HCT116 (cell line): ENCODE measurements around the gene CAMK2G. TPM values are rescaled to one million over a fixed set of nuclear protein-coding genes. Genes with fewer than 3 reads are reported as not detected.
"Not testable (repeated sequence)": the region's sequence is repeated elsewhere in the genome, so short reads cannot be mapped to it uniquely, and the experiment has no call there.

ENCODE experiments used
- ATAC-seq: fragments of 200-7000 bp; cut with Tn5 transposase; 2 replicates; pipeline ENCODE4 v1.9.1; 2020; ENCODE audit warnings: mild to moderate bottlenecking, moderate library complexity
- BruUV-seq: library from RNA; stranded (reverse); fragments of 400-500 nt; replicated peaks from 2 replicates; lab custom pipeline; 2021; lab: Mats Ljungman, UMichigan
- CTCF ChIA-PET: fragments of 300-600 bp; sonication (Branson Sonifier 250); formaldehyde crosslinking; loops from one replicate; lab custom pipeline; 2021; ENCODE audit warnings: antibody characterized with exemption; lab: Charles Lee
- POLR2A ChIA-PET: fragments of 300-600, 350-600 bp; sonication (Branson Sonifier 250); formaldehyde crosslinking; loops from one replicate; lab custom pipeline; 2021; ENCODE audit warnings: antibody characterized with exemption; lab: Charles Lee
- RAD21 ChIA-PET, 2 experiments: fragments of 300-600 bp; sonication (Branson Sonifier 250); formaldehyde crosslinking; loops; one replicate each; lab custom pipeline; 2023; ENCODE audit warnings: low total read pairs in 2 of 2; ENCODE audit not compliant: uncharacterized antibody in 2 of 2, unreplicated experiment in 2 of 2, low non-redundant PET in 1 of 2; lab: Charles Lee
- DNase-seq: peaks from one replicate; pipeline ENCODE4 v3.0.0-alpha.2; 2010; ENCODE audit warnings: low read depth, low spot score
- H2AFZ ChIP-seq: fragments of 200-600 bp; shearing (Covaris generic), sonication (generic); 2 replicates; pipeline ENCODE4 v1.6.1; 2017; ENCODE audit warnings: low read depth, mixed run types, mixed read lengths, antibody characterized with exemption, low read length; ENCODE audit not compliant: poor library complexity, severe bottlenecking
- H3K27ac ChIP-seq: 2 replicates; pipeline ENCODE4 v1.5.1; 2012; ENCODE audit warnings: low read depth, low read length
- H3K27me3 ChIP-seq: fragments of 200-600 bp; sonication (generic); 2 replicates; pipeline ENCODE4 v1.6.1; 2016; ENCODE audit warnings: mixed run types, low read length, mixed read lengths; ENCODE audit not compliant: insufficient read depth
- H3K36me3 ChIP-seq, 2 experiments: fragments of 200-500 bp in 1 of 2; fragments of 200-600 bp in 1 of 2; sonication (Bioruptor generic) in 1 of 2; sonication (generic) in 1 of 2; 2 replicates each; pipeline versions ENCODE4 v1.5.1 to v1.6.1; 2014 to 2016; ENCODE audit warnings: low read length in 2 of 2, inconsistent platforms in 1 of 2, mixed read lengths in 1 of 2, mixed run types in 1 of 2; ENCODE audit not compliant: insufficient read depth in 2 of 2, control insufficient read depth in 1 of 2
- H3K4me1 ChIP-seq, 2 experiments: fragments of 200-600 bp in 1 of 2; sonication (generic) in 1 of 2; 2 replicates each; pipeline versions ENCODE4 v1.5.1 to v1.6.1; 2012 to 2017; ENCODE audit warnings: low read length in 2 of 2, inconsistent platforms in 1 of 2, mild to moderate bottlenecking in 1 of 2, mixed read lengths in 1 of 2, mixed run types in 1 of 2, moderate library complexity in 1 of 2; ENCODE audit not compliant: insufficient read depth in 2 of 2, control insufficient read depth in 1 of 2
- H3K4me2 ChIP-seq: fragments of 200-600 bp; sonication (generic); 2 replicates; pipeline ENCODE4 v1.6.1; 2017; ENCODE audit warnings: mixed run types, low read length, mixed read lengths
- H3K4me3 ChIP-seq, 2 experiments: fragments of 200-600 bp in 1 of 2; sonication (generic) in 1 of 2; replicated peaks in 1 of 2; 2 replicates each; pipeline ENCODE4 v1.5.1; 2011 to 2016; ENCODE audit warnings: low read length in 2 of 2, control low read depth in 1 of 2, low read depth in 1 of 2, mild to moderate bottlenecking in 1 of 2, mixed read lengths in 1 of 2, mixed run types in 1 of 2
- H3K79me2 ChIP-seq: fragments of 200-600 bp; sonication (generic); 2 replicates; pipeline ENCODE4 v1.6.1; 2017; ENCODE audit warnings: mild to moderate bottlenecking, mixed run types, low read length, moderate library complexity, mixed read lengths; ENCODE audit not compliant: insufficient read depth
- H3K9ac ChIP-seq: fragments of 200-600 bp; sonication (generic); 2 replicates; pipeline ENCODE4 v1.6.1; 2016; ENCODE audit warnings: low read length, mixed read lengths
- H3K9me2 ChIP-seq: fragments of 200-600 bp; sonication (generic), shearing (Covaris generic); 2 replicates; pipeline ENCODE4 v1.6.1; 2017; ENCODE audit warnings: mixed run types, mild to moderate bottlenecking, moderate library complexity; ENCODE audit not compliant: insufficient read depth
- H3K9me3 ChIP-seq, 2 experiments: fragments of 200-500 bp in 1 of 2; fragments of 200-600 bp in 1 of 2; sonication (Bioruptor generic) in 1 of 2; sonication (generic) in 1 of 2; 2 replicates each; pipeline ENCODE4 v1.6.1; 2014 to 2017; ENCODE audit warnings: low read length in 2 of 2, mixed read lengths in 2 of 2, inconsistent platforms in 1 of 2, low read depth in 1 of 2, mild to moderate bottlenecking in 1 of 2, mixed run types in 1 of 2, moderate library complexity in 1 of 2; ENCODE audit not compliant: control insufficient read depth in 1 of 2, insufficient read depth in 1 of 2
- H4K20me1 ChIP-seq: fragments of 200-600 bp; sonication (generic), shearing (Covaris generic); 2 replicates; pipeline ENCODE4 v1.6.1; 2017; ENCODE audit warnings: mixed run types, mild to moderate bottlenecking, moderate library complexity; ENCODE audit not compliant: insufficient read depth
- CEBPB ChIP-seq: IDR thresholded peaks from 2 replicates; pipeline ENCODE4 v1.6.1; 2012; ENCODE audit warnings: low read depth
- EZH2 ChIP-seq: fragments of 200-600 bp; sonication (generic); IDR thresholded peaks from 2 replicates; pipeline ENCODE4 v1.6.1; 2017; ENCODE audit warnings: antibody characterized with exemption, mixed run types
- EZH2phosphoT487 ChIP-seq: fragments of 200-600 bp; IDR thresholded peaks from 2 replicates; pipeline ENCODE4 v1.6.1; 2018; ENCODE audit warnings: antibody characterized with exemption, borderline replicate concordance
- FOSL1 ChIP-seq: IDR thresholded peaks from 2 replicates; pipeline ENCODE4 v1.6.1; 2012; ENCODE audit warnings: low read depth
- JUND ChIP-seq: IDR thresholded peaks from 2 replicates; pipeline ENCODE4 v1.6.1; 2012
- POLR2AphosphoS5 ChIP-seq: IDR thresholded peaks from 2 replicates; pipeline ENCODE4 v1.6.1; 2011; ENCODE audit warnings: mild to moderate bottlenecking, low read depth, low read length, moderate library complexity
- SIN3A ChIP-seq: IDR thresholded peaks from 2 replicates; pipeline ENCODE4 v1.6.1; 2012; ENCODE audit warnings: low read depth
- SRF ChIP-seq: IDR thresholded peaks from 2 replicates; pipeline ENCODE4 v1.6.1; 2012; ENCODE audit warnings: low read depth
- YY1 ChIP-seq: IDR thresholded peaks from 2 replicates; pipeline ENCODE4 v1.6.1; 2011; ENCODE audit warnings: low read length, low read depth, moderate library complexity, mild to moderate bottlenecking; ENCODE audit not compliant: insufficient replicate concordance; ENCODE audit errors: extremely low read depth
- ZFX ChIP-seq: fragments of 450-650 bp; IDR thresholded peaks from 2 replicates; pipeline ENCODE4 v1.6.1; 2017
- ZNF274 ChIP-seq: fragments of 200-500 bp; sonication (Bioruptor generic); IDR thresholded peaks from 2 replicates; pipeline ENCODE4 v1.6.1; 2014; ENCODE audit warnings: mild to moderate bottlenecking, low read depth, low read length, inconsistent platforms
- intact Hi-C: fragments of 100-400 bp; cut with micrococcal nuclease; formaldehyde crosslinking; loops from 2 replicates; pipeline ENCODE4 v1.10.0; 2022
- total RNA-seq: library from RNA; stranded (reverse); gene quantifications from one replicate; pipeline ENCODE4 v1.2.1, GENCODE V29; 2021; ENCODE audit not compliant: unreplicated experiment
- TF ChIP-seq, protein P1 (sequence below), 3 experiments: fragments of 200-600 bp in 1 of 3; sonication (generic) in 1 of 3; IDR thresholded peaks in 2 of 3; conservative IDR thresholded peaks in 1 of 3; 2 replicates each; pipeline ENCODE4 v1.5.1; 2012 to 2017; ENCODE audit warnings: low read depth in 2 of 3, low read length in 2 of 3, antibody characterized with exemption in 1 of 3, borderline replicate concordance in 1 of 3, control low read depth in 1 of 3, mild to moderate bottlenecking in 1 of 3, mixed read lengths in 1 of 3, mixed run types in 1 of 3, moderate library complexity in 1 of 3; ENCODE audit not compliant: insufficient read depth in 1 of 3

Gene CAMK2G
- total RNA-seq, 1 experiment from 2014 or later: 28.3 TPM

DNA sequence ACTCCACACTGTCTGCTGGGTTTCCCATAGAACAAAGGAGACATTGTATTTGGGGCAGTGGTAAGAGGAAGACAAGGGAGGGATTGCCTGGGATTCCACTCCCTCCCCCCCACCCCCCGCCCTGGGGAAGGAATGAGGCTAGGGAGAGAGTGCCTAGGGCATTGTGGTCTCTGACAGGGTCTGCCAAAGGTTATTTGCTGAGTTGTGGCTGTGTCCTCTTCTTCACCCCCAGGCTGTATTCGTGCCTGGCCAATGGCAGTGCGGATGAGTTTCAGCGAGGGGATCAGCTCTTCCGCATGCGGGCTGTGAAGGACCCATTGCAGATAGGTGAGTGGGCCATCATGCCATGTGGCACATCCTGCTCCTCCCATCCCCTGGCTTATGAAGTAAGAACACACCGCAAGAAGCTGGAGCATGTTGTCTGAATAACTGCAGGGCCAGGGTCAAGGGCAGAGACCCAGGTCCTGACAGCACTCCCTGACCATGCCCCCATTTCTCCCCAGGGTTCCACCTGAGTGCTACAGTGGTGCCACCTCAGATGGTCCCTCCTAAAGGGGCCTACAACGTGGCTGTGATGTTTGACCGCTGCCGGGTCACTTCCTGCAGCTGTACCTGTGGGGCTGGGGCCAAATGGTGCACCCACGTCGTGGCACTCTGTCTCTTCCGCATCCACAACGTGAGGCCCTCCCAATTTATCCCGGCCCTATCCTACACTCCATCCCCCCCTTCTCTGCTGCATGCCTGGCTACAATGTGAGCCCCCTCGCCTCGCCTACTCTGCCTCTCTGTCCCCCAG lies 85.3 kb downstream of the CAMK2G start:
- Histone ChIP-seq H3K9ac (no peak overlapping the region), H3K4me3 (no peak overlapping the region), H2AFZ (no peak overlapping the region), H3K4me1 (peaks cover 5 to 12% of the 10 kb centered on the region in 2 experiments; a peak in 3 of 4 replicates), H3K79me2 (peaks cover 23% of the 10 kb centered on the region), H3K27ac (no peak overlapping the region), H3K27me3 (no peaks in the 10 kb centered on the region), H3K4me2 (no peak overlapping the region), H4K20me1 (no peaks in the 10 kb centered on the region), H3K9me3 (no peaks in the 10 kb centered on the region), H3K9me2 (no peaks in the 10 kb centered on the region), H3K36me3 (peaks cover 6 to 16% of the 10 kb centered on the region in 2 experiments; a peak in 3 of 4 replicates)
- DNase-seq (no peak), ATAC-seq (no peak)
- ChIA-PET RAD21 (no interaction called here), POLR2A (no interaction called here), CTCF (no interaction called here)
- TF ChIP-seq EZH2phosphoT487 (no peak), FOSL1 (no peak), POLR2AphosphoS5 (no peak), YY1 (no peak), ZFX (no peak), CEBPB (no peak), ZNF274 (no peak), EZH2 (no peak), SIN3A (no peak), JUND (no peak), SRF (no peak)
- TF ChIP-seq, protein P1, sequence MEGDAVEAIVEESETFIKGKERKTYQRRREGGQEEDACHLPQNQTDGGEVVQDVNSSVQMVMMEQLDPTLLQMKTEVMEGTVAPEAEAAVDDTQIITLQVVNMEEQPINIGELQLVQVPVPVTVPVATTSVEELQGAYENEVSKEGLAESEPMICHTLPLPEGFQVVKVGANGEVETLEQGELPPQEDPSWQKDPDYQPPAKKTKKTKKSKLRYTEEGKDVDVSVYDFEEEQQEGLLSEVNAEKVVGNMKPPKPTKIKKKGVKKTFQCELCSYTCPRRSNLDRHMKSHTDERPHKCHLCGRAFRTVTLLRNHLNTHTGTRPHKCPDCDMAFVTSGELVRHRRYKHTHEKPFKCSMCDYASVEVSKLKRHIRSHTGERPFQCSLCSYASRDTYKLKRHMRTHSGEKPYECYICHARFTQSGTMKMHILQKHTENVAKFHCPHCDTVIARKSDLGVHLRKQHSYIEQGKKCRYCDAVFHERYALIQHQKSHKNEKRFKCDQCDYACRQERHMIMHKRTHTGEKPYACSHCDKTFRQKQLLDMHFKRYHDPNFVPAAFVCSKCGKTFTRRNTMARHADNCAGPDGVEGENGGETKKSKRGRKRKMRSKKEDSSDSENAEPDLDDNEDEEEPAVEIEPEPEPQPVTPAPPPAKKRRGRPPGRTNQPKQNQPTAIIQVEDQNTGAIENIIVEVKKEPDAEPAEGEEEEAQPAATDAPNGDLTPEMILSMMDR (IDR thresholded peaks at IDR 0.05 in 2 of 3, conservative IDR thresholded peaks at IDR 0.05 in 1 of 3; ENCODE audit: borderline replicate concordance in 1 of 3, insufficient read depth in 1 of 3, low read depth in 2 of 3, low read length in 2 of 3): no peak
- intact Hi-C loops: no loop called here
- BruUV-seq: no TSS peak

GRCh38 chr10:73787031-73787800 lies 87.1 kb downstream of the CAMK2G start:
- Histone ChIP-seq H3K79me2 (peaks cover 42% of the 10 kb centered on the region), H3K36me3 (peaks cover 2 to 12% of the 10 kb centered on the region in 2 experiments; a peak in 2 of 4 replicates), H3K4me1 (peaks cover 11 to 21% of the 10 kb centered on the region in 2 experiments)
- RAD21 ChIA-PET, H3K27me3 ChIP-seq, CTCF ChIA-PET, H3K9me2 ChIP-seq, ATAC-seq, H4K20me1 ChIP-seq, H3K27ac ChIP-seq, H2AFZ ChIP-seq, BruUV-seq, H3K4me2 ChIP-seq, H3K9ac ChIP-seq, H3K9me3 ChIP-seq, intact Hi-C loops, POLR2A ChIA-PET, DNase-seq, H3K4me3 ChIP-seq: not testable (repeated sequence)
